HepG2 (cell line): Measurements from ENCODE around the gene NPBWR2. TPM values are rescaled to one million over a fixed set of nuclear protein-coding genes. Genes with fewer than 3 reads are reported as not detected.

ENCODE experiments used
- FOXO1 ChIP-seq: sonication (generic); formaldehyde crosslinking; IDR thresholded peaks from 2 replicates; pipeline ENCODE4 v1.4.0; 2020; ENCODE audit warnings: missing genetic modification reagents
- GLMP ChIP-seq: sonication (generic); formaldehyde crosslinking; IDR thresholded peaks from 2 replicates; pipeline ENCODE4 v1.9.0; 2021; ENCODE audit warnings: missing genetic modification reagents, mild to moderate bottlenecking, borderline replicate concordance
- MYC ChIP-seq: sonication (generic); formaldehyde crosslinking; IDR thresholded peaks from 2 replicates; pipeline ENCODE4 v1.9.0; 2021; ENCODE audit warnings: missing genetic modification reagents, borderline replicate concordance
- POLR2AphosphoS5 ChIP-seq: IDR thresholded peaks from 2 replicates; pipeline ENCODE4 v1.6.1; 2012; ENCODE audit warnings: low read depth, low read length
- RAD21 ChIP-seq: fragments of 450-650 bp; formaldehyde crosslinking; IDR thresholded peaks from 2 replicates; pipeline ENCODE4 v1.5.0; 2020; ENCODE audit warnings: mild to moderate bottlenecking
- RFXAP ChIP-seq: sonication (generic); formaldehyde crosslinking; IDR thresholded peaks from 2 replicates; pipeline ENCODE4 v1.4.0; 2020; ENCODE audit warnings: missing genetic modification reagents, borderline replicate concordance
- RORA ChIP-seq: sonication (generic); formaldehyde crosslinking; IDR thresholded peaks from 2 replicates; pipeline ENCODE4 v1.5.0; 2020; ENCODE audit warnings: mild to moderate bottlenecking, missing genetic modification reagents, moderate library complexity
- SRY ChIP-seq: sonication (generic); formaldehyde crosslinking; IDR thresholded peaks from 2 replicates; pipeline ENCODE4 v1.8.0; 2022; ENCODE audit warnings: mild to moderate bottlenecking, missing genetic modification reagents
- STAT6 ChIP-seq: sonication (generic); formaldehyde crosslinking; IDR thresholded peaks from 2 replicates; pipeline ENCODE4 v1.4.0; 2020; ENCODE audit warnings: missing genetic modification reagents, mild to moderate bottlenecking, borderline replicate concordance
- USF2 ChIP-seq, 2 experiments: sonication (generic) in 1 of 2; formaldehyde crosslinking in 1 of 2; IDR thresholded peaks; 2 replicates each; pipeline versions ENCODE4 v1.5.1 to v1.6.1; 2011 to 2020; ENCODE audit warnings: borderline replicate concordance in 1 of 2, low read depth in 1 of 2, low read length in 1 of 2, mild to moderate bottlenecking in 1 of 2, missing genetic modification reagents in 1 of 2, moderate library complexity in 1 of 2
- YEATS2 ChIP-seq: sonication (generic); formaldehyde crosslinking; IDR thresholded peaks from 2 replicates; pipeline ENCODE4 v1.4.0; 2020; ENCODE audit warnings: missing genetic modification reagents, borderline replicate concordance
- YEATS4 ChIP-seq: sonication (generic); formaldehyde crosslinking; IDR thresholded peaks from 2 replicates; pipeline ENCODE4 v1.4.0; 2020; ENCODE audit warnings: missing genetic modification reagents, borderline replicate concordance
- YY1 ChIP-seq: IDR thresholded peaks from 2 replicates; pipeline ENCODE4 v1.6.1; 2011; ENCODE audit warnings: low read length, low read depth, moderate library complexity, mild to moderate bottlenecking; ENCODE audit not compliant: insufficient read depth, insufficient replicate concordance
- ZBTB1 ChIP-seq: sonication (generic); formaldehyde crosslinking; IDR thresholded peaks from 2 replicates; pipeline ENCODE4 v1.4.0; 2020; ENCODE audit warnings: missing genetic modification reagents, borderline replicate concordance
- ZNF230 ChIP-seq: sonication (generic); formaldehyde crosslinking; IDR thresholded peaks from 2 replicates; pipeline ENCODE4 v1.4.0; 2020; ENCODE audit warnings: mild to moderate bottlenecking, missing genetic modification reagents
- ZNF232 ChIP-seq: sonication (generic); formaldehyde crosslinking; IDR thresholded peaks from 2 replicates; pipeline ENCODE4 v1.4.0; 2020; ENCODE audit warnings: missing genetic modification reagents, borderline replicate concordance
- ZNF251 ChIP-seq: sonication (generic); formaldehyde crosslinking; IDR thresholded peaks from 2 replicates; pipeline ENCODE4 v1.9.0; 2021; ENCODE audit warnings: mild to moderate bottlenecking, missing genetic modification reagents
- ZNF30 ChIP-seq: sonication (generic); formaldehyde crosslinking; IDR thresholded peaks from 2 replicates; pipeline ENCODE4 v1.5.0; 2020; ENCODE audit warnings: mild to moderate bottlenecking, missing genetic modification reagents
- ZNF576 ChIP-seq: sonication (generic); formaldehyde crosslinking; IDR thresholded peaks from 2 replicates; pipeline ENCODE4 v1.4.0; 2020; ENCODE audit warnings: mild to moderate bottlenecking, missing genetic modification reagents
- ZNF580 ChIP-seq: IDR thresholded peaks from 2 replicates; pipeline ENCODE4 v1.6.1; 2016; ENCODE audit warnings: low read depth, borderline replicate concordance
- ZNF800 ChIP-seq: sonication (generic); formaldehyde crosslinking; IDR thresholded peaks from 2 replicates; pipeline ENCODE4 v1.4.0; 2020; ENCODE audit warnings: missing genetic modification reagents
- polyA plus RNA-seq, 8 experiments: library from polyadenylated mRNA; depleted of rRNA in 3 of 8; stranded (reverse) in 7 of 8; unstranded in 1 of 8; fragments of >200 nt; fragmentation: Illumina TruSeq in 4 of 8; extraction: Trizol in 4 of 8; gene quantifications; 2 replicates each; pipeline versions ENCODE4 v1.2.1 to v1.2.3, GENCODE V29; 2011 to 2016; ENCODE audit warnings: low read depth in 4 of 8, missing spikeins in 1 of 8, mixed read lengths in 1 of 8; ENCODE audit not compliant: insufficient read depth in 1 of 8
- total RNA-seq, 5 experiments: library from RNA; depleted of rRNA; stranded (reverse); fragments of >200 nt; fragmentation: Illumina TruSeq; extraction: Trizol; gene quantifications; 2 replicates each; pipeline ENCODE4 v1.2.3, GENCODE V29; 2016; ENCODE audit warnings: low read depth in 1 of 5

NPBWR2 gene
- total and polyA plus RNA-seq, 2 of the 13 experiments (the other 11 are each of a cell fraction or from before 2014, with no cell fraction given) = not detected

GRCh38 chr20:64083378-64083803 is 24.0 kb downstream of the NPBWR2 start (continued):
- TF ChIP-seq ZNF800 (CRISPR knock-in tag) (peak; percentile 96; the same call in 1 of the 2 replicates), RAD21 (CRISPR knock-in tag) (peak; percentile 95), GLMP (CRISPR knock-in tag) (no peak), RORA (no peak), ZNF230 (CRISPR knock-in tag) (no peak), ZNF251 (CRISPR knock-in tag) (no peak), RFXAP (no peak), YY1 (peak; percentile 47), USF2 (IDR thresholded peaks at IDR 0.05; ENCODE audit: low read depth, low read length) (no peak), USF2 (CRISPR knock-in tag; IDR thresholded peaks at IDR 0.05; ENCODE audit: borderline replicate concordance) (no peak), ZBTB1 (CRISPR knock-in tag) (no peak), ZNF232 (CRISPR knock-in tag) (0 out of 2 replicates have a peak, but pooled peaks have one; percentile 51), YEATS4 (CRISPR knock-in tag) (0 out of 2 replicates have a peak, but pooled peaks have one; percentile 21), POLR2AphosphoS5 (no peak), STAT6 (no peak), YEATS2 (no peak), ZNF580 (peak; percentile 60; the same call in 1 of the 2 replicates), SRY (CRISPR knock-in tag) (0 out of 2 replicates have a peak, but pooled peaks have one; percentile 65), ZNF30 (CRISPR knock-in tag) (no peak), FOXO1 (peak; percentile 21; the same call in 1 of the 2 replicates), ZNF576 (CRISPR knock-in tag) (no peak), MYC (CRISPR knock-in tag) (peak; percentile 53)
